ENCODE measurements around the gene ERF.

Gene ERF

DNA sequence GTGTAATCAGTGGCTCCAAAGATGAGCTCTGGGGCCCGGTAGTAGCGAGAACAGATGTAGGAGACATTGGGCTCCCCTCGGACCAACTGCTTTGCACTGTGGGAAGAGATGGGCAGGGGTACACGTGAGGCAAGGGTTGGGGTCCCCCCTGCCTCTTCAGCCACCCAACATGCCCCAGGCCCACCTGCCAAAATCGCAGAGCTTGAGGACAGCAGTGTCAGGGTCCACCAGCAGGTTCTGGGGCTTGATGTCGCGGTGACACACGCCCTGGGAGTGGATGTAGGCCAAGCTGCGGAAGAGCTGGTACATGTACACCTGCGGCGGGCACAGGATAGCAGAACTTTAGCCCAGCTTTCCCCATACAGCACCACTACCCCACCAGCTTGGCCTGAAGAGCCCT lies 20.6 kb downstream of the ERF start:
- DNase-seq: no peak

- no peak for DNase-seq
Observed at GRCh38 chr19:42233678-42234292, 21.1 kb downstream of the ERF start.

DNA sequence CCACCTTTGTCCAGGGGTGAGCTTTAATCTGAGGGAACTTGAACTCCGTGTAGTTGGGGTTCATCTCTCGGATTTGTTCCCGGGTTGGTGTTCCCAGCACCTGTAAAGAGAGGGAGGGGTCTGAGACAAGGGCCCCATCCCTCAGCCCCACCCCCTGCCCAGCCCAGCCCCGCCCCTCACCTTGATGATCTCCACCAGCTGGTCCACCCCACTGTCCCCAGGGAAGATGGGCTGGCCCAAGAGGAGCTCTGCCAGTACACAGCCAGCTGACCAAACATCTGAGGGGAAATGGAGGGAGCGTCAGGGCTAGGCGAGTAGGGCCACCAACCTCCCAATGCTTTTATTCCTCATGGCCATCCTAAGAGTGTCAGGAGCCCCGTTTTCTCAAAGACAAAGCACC lies 21.8 kb downstream of the ERF start:
- no peak for DNase-seq

GRCh38 chr19:42232435-42232834 lies 22.5 kb downstream of the ERF start:
- no peak for DNase-seq

DNA sequence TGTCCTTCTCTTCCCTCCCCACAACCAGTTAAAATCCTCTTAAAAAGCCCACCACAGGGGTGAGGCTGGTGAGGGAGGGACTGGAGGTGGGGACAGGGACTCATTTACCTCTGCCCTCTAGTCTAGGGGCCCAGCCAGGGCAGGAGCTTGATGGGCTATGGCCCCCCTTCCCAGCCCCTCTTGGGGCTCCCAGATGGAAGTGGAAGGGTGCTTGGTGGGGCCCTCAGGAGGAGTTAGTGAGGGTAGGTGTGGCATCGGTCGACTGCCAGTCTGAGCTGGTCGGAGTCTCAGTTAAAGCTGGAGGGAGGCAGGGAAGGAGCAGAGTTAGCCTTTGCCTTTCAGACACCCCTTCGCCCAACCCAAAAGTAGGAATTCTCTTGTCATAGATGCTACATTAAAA lies 24.4 kb downstream of the ERF start:
- no peak for DNase-seq

GRCh38 chr19:42229855-42230351 lies 25.0 kb downstream of the ERF start:
- no peak for DNase-seq

DNA sequence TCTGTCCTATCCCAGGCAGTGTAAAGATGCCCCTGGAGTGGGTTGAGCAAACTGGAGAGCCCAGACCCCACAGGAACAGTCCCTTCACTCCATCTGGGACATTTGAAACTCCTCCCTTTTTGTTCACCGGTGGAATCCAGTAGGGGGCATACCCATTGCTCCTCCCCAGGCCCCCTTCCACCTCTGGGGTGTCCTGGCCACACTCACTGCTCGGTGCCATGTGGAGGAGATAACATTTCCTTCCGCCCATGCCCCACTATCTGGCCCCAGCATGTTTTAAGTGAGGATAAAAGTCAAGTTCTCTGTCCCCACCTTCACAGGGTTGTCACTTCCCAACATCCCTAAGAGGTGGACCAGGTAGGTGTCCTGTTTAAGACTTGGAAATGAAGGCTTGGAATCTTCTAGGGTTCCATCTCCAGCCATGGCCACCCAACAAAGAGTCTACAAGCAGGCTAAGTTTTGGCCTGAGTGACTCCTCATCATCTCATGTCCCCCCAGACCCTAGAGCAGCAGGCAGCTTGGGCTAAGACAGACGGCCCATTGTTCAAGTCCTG lies 25.6 kb downstream of the ERF start:
- no peak for DNase-seq

DNA sequence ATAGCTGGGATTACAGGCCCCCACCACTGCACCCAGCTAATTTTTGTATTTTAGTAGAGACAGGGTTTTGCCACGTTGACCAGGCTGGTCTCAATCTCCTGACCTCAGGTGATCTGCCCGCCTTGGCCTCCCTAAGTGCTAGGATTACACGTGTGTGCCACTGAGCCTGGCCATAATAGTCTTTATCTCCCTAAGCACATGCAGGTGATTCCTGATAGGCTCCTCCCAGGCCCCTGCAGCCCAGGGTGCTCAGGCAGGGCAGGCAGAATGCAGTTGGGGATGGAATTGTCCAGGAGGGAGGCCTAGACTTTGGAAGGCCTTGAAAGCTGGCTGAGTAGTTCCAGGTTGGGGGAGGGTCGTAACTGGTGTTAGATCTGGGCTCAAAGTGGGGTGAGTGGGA lies 26.3 kb downstream of the ERF start:
- DNase-seq: no peak

DNA sequence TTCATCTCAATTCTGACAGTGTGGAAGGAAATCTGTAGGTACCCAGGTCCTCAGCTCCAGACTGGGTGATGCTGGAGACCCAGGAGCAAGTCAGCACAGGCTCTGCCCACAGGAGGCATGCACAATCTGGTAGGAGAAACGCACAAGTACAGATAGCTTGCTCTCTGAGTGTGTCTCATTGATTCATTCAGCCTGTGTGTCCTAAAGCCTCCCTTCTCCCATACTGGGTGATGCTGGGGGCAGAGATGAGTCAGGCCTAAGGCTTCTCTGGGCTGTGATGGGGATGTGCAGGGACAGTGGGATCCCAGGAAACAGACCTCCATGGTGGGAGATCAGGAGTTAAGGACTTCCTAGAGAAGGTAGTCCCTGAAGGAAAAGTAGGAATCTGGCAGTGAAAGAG lies 28.0 kb downstream of the ERF start:
- no peak for DNase-seq

DNA sequence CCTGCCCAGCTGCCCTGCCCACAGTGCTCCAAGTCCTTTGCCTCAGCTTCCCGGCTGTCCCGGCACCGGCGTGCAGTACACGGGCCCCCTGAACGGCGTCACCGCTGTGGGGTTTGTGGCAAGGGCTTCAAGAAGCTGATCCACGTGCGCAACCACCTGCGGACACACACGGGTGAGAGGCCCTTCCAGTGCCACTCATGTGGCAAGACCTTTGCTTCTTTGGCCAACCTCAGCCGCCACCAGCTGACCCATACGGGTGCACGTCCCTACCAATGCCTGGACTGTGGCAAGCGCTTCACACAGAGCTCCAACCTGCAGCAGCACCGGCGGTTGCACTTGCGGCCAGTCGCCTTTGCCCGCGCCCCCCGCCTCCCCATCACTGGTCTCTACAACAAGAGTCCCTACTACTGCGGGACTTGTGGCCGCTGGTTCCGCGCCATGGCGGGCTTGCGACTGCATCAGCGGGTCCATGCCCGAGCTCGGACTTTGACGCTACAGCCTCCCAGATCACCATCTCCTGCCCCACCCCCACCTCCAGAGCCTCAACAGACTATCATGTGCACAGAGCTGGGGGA lies 29.1 kb downstream of the ERF start:
- DNase-seq: no peak

GRCh38 chr19:42224940-42225717 lies 29.8 kb downstream of the ERF start:
- no peak for DNase-seq

DNA sequence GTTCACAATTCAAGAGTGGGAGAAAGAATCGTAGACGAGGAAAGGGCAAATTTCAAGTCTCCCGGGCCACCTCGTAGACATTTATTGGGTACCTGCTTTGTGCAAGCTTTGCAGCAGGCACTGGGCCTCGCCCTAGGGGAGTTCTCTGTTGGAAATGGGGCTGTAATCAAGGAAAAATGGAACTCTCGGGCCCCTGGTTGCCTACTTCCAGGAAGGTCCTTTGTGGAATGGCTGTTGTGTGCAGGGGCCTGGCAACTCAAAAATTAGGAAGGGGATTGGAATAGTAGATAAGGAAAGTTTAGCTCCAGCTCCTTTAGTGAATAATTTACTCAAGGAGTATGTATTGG lies 34.2 kb downstream of the ERF start:
- no peak for DNase-seq

- peak; percentile 96 for DNase-seq
Observed at GRCh38 chr19:42219812-42220750, 34.8 kb downstream of the ERF start, which contains the start of gene ZNF526. TSS of gene ZNF526 (plus strand) at chr19:42220312. CDS start at chr19:42224404, 4,092 bp downstream.

DNA sequence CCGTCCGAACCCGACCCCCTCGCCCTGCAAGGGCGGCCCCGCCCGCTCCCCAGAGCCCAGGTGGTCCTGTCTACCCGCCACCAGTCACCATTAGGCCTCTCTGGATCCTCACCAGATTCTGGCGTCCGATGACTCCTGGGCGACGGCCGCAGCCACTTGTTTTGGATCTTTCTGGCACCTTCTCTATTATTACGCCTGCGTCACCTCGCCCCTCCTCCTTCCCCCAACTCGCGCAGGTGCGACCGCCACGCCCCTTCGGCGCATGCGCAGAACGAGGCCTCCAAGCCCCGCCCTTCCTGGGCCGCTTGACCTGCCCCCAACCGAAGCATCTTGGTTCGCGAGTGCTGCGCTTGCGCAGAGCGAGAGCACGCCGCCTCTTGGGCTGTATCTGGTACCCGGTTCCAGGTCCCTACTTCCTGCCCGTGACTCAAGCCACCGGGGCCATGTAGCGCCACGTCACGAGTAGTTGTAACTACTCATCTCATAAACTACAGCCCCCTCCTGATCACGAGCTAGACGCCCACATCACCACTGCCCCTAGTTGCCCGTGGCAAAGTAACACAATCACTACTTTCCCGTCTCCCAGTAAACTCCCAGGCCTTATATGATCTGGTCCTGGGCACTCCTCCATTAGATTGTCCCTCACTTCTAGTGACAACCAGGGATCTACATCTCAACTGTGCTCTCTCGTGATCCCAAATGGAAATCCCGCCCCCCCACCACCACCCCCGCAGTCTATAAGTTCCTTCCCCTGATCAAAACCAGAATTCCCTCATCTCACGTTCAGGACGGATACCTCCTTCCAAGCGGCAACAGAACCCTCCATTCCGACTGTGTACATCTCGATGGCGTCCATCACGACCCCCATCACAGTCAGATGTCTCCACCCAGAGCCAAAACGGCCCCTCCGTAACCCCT lies 37.1 kb downstream of the ERF start, which contains the start of gene DEDD2:
TSS of gene DEDD2 (minus strand) at position 158 of the 918 bp plus-strand sequence. CDS start 670 bp downstream, outside the sequence.
- peak; percentile 100 for DNase-seq

DNA sequence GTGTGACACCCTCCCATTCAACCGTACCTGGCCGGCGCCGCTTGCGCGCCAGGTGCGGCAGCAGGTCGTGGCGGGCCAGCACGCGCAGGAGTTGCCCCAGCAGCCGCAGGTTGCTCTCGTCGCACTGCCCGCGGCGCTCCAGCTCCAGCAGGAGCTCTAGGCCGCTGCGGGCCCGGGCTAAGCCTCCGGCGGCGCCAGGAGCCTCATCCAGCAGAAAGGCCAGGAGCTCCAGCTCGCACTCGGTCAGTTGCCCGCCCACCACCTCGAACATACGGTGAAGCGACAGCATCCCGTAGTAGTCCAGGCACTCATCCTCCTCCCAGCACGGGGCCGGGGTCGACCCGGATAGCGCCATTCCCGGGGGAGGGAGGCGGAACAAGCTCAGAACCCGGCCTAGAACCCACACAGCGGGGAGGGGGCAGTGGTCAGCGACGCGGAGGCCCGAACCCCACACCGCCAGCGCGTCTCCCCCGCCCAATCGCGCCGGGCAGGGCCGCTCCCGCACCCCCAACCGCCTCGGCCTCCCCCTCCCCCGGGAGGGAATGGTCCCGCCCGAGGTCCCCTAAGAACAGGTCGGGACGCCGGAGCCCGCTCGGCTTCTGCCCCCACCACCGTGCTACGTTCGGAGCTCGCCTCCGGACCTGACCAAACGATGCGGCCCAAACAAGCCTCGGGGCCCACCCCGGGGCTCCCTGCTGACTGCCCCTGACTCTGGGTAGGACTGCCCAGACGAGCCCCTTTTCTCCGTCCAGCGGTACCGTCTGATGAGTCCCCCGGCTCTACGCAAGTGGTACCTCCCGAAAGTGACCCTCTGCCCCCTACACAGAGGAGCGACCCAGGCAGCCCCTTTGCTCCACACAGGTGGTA lies 38.0 kb downstream of the ERF start:
- peak; percentile 34 for DNase-seq

GRCh38 chr19:42214810-42215485 lies 40.0 kb downstream of the ERF start:
- no peak for DNase-seq

DNA sequence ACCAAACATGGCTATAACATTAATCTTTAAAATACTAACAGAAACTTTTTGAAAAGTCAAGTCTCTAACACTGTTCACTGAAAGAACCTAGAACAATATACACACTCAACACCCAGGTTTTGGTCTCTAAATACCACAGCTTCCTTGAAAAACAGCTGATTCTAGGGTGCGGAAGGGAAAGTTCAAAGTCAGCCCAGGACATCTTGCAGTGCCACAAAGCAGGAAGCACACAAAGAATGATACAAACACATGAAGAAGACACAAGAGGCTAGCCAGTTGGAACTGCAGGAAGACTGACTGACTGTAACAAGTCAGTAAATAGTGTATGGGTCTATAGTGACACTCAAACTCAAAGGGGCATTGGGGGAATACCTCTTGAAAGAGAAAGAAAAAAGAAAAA lies 42.0 kb downstream of the ERF start:
- DNase-seq: no peak

DNA sequence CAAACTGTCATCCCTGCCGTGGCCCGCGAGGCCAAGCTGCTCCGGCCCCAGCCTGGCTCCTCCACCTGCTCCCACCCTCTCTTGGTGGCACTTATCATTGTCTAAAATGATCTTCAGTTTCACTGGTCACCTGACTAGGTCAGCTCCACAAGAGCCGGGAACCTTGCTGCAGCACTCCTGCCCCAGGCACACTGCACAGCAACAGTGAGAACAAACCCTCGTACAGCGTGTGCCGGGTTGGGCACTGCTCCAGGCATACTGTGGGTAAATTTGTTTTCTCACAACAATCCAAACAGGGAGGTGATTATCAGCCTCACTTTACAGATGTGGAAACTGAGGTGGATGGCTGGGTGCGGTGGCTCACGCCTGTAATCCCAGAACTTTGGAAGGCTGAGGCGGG lies 46.3 kb downstream of the ERF start:
- DNase-seq: no peak

GRCh38 chr19:42207767-42208271 lies 47.1 kb downstream of the ERF start:
- DNase-seq: no peak
